ENCODE data around the gene CLRN3. TPM values are rescaled to one million over a fixed set of nuclear protein-coding genes. Genes with fewer than 3 reads are reported as not detected.

Gene CLRN3
- total and polyA plus RNA-seq, 2 of the 8 experiments (the other 6 are each of a cell fraction or from before 2014, with no cell fraction given), result not detected

- Histone ChIP-seq H2AFZ (ENCODE audit: low read length) (no peak overlapping the region), H3K36me3 (ENCODE audit: control insufficient read depth in 2 of 4, insufficient read depth in 4 of 4, low read length in 3 of 4) (no peaks in the 10 kb centered on the region), H3K4me3 (ENCODE audit: extremely low read depth in 1 of 4, insufficient read depth in 2 of 4, low read depth in 3 of 4, low read length in 4 of 4) (no peak overlapping the region), H2BK120ac (replicated peaks; ENCODE audit: low read depth, low read length) (no peak overlapping the region), H2BK20ac (ENCODE audit: low read length) (no peak overlapping the region), H3K27ac (ENCODE audit: low read depth, low read length) (no peak overlapping the region), H3K18ac (ENCODE audit: extremely low read depth, low read length) (no peak overlapping the region), H4K91ac (replicated peaks; ENCODE audit: insufficient read length, low read length) (no peak overlapping the region), H3K23me2 (ENCODE audit: low read depth, low read length) (no peaks in the 10 kb centered on the region), H2BK5ac (ENCODE audit: low read depth, low read length) (no peak overlapping the region), H4K8ac (ENCODE audit: extremely low read depth, insufficient read depth, low read length) (no peak overlapping the region), H3K4ac (replicated peaks; ENCODE audit: insufficient read length, low read depth, low read length) (no peak overlapping the region), H2BK15ac (ENCODE audit: low read length) (no peak overlapping the region), H2AK5ac (ENCODE audit: low read depth, low read length) (no peak overlapping the region), H3K9ac (replicated peaks in 1 of 4; ENCODE audit: extremely low read depth in 1 of 4, low read depth in 3 of 4, low read length in 3 of 4) (no peak overlapping the region), H2BK12ac (ENCODE audit: low read depth, low read length) (no peak overlapping the region), H4K5ac (ENCODE audit: insufficient read length, low read depth, low read length) (no peak overlapping the region), H3K27me3 (replicated peaks in 1 of 4; ENCODE audit: control insufficient read depth in 3 of 4, extremely low read depth in 1 of 4, insufficient read depth in 3 of 4, low read length in 3 of 4) (no peaks in the 10 kb centered on the region), H3K56ac (replicated peaks; ENCODE audit: insufficient read length, low read depth, low read length) (no peak overlapping the region), H3K79me1 (ENCODE audit: low read depth, low read length) (no peaks in the 10 kb centered on the region), H3K14ac (ENCODE audit: insufficient read length) (no peak overlapping the region), H3K4me2 (ENCODE audit: insufficient read depth in 1 of 2, low read depth in 2 of 2, low read length in 2 of 2) (no peak overlapping the region), H3K9me3 (ENCODE audit: insufficient read depth in 2 of 2, low read depth in 1 of 2, low read length in 1 of 2) (no peaks in the 10 kb centered on the region), H3K23ac (ENCODE audit: insufficient read length) (no peak overlapping the region), H3K79me2 (ENCODE audit: control insufficient read depth in 1 of 2, insufficient read depth in 2 of 2, low read length in 2 of 2) (no peaks in the 10 kb centered on the region), H4K20me1 (replicated peaks in 1 of 2; ENCODE audit: control insufficient read depth in 1 of 2, insufficient read depth in 2 of 2, low read length in 2 of 2) (no peaks in the 10 kb centered on the region), H3K4me1 (replicated peaks in 1 of 4; ENCODE audit: control insufficient read depth in 3 of 4, insufficient read depth in 4 of 4, low read length in 3 of 4) (no peaks in the 10 kb centered on the region)
- ChIA-PET CTCF (ENCODE audit: partially characterized antibody) (interaction anchor here (2.2 to 3.1 kb wide), 2 partner anchors 8 to 134 kb away, joined by 6 to 11 read pairs; no protein-coding TSS in a partner anchor), POLR2A (ENCODE audit: partially characterized antibody) (no interaction called here)
- DNase-seq (ENCODE audit: low read depth in 1 of 2, low spot score in 2 of 2) (no peak), FAIRE-seq (no peak)
- WGBS, 2 experiments (ENCODE audit: extremely low coverage in 1 of 2, insufficient coverage in 1 of 2, insufficient read length in 1 of 2, insufficient replicate concordance in 2 of 2, low coverage in 1 of 2, low lambda C conversion rate in 2 of 2, missing lambda C conversion rate in 1 of 2), result 92% methylated on average over 5 of the region's 5 CpGs; no CpG with 5 or more reads in 1 of the 2 experiments
- TF ChIP-seq KDM4A (IDR thresholded peaks at IDR 0.05; ENCODE audit: low read depth, low read length, severe bottlenecking) (no peak), SIX5 (IDR thresholded peaks at IDR 0.05; ENCODE audit: low read depth, low read length) (no peak), RFX5 (IDR thresholded peaks at IDR 0.05; ENCODE audit: borderline replicate concordance, low read depth, low read length) (no peak)
Observed at GRCh38 chr10:127877699-127878098, 15.0 kb downstream of the CLRN3 start.

Measured in H1 (cell line).